DND-41 (cell line): ENCODE measurements around the gene PDIA5.

ENCODE experiments used
- ATAC-seq: fragments of 200-7000 bp; cut with Tn5 transposase; 3 replicates; pipeline ENCODE4 v1.9.1; 2021; ENCODE audit warnings: low read depth; ENCODE audit not compliant: insufficient read depth
- DNase-seq: peaks from one replicate; pipeline ENCODE4 v3.0.0-alpha.2; 2020
- H2AFZ ChIP-seq: 2 replicates; pipeline ENCODE4 v1.6.0; 2012; ENCODE audit warnings: low read depth, low read length
- H3K27ac ChIP-seq: 2 replicates; pipeline ENCODE4 v1.5.1; 2012; ENCODE audit warnings: low read length, inconsistent platforms
- H3K27me3 ChIP-seq: fragments of 200-600 bp; sonication (generic); 2 replicates; pipeline ENCODE4 v1.6.0; 2012; ENCODE audit warnings: low read length, mild to moderate bottlenecking, inconsistent platforms; ENCODE audit not compliant: insufficient read depth, poor library complexity
- H3K36me3 ChIP-seq: 2 replicates; pipeline ENCODE4 v1.5.1; 2012; ENCODE audit warnings: low read length, inconsistent platforms; ENCODE audit not compliant: insufficient read depth
- H3K4me1 ChIP-seq: 2 replicates; pipeline ENCODE4 v1.5.1; 2012; ENCODE audit warnings: mild to moderate bottlenecking, low read length; ENCODE audit not compliant: insufficient read depth
- H3K4me2 ChIP-seq: 2 replicates; pipeline ENCODE4 v1.6.0; 2012; ENCODE audit warnings: mild to moderate bottlenecking, moderate library complexity, low read length, inconsistent platforms; ENCODE audit not compliant: insufficient read depth
- H3K4me3 ChIP-seq, 2 experiments: fragments of 200-600 bp in 1 of 2; shearing (Covaris generic) in 1 of 2; 2 replicates each; pipeline ENCODE4 v1.5.1; 2012 to 2016; ENCODE audit warnings: inconsistent platforms in 2 of 2, low read length in 2 of 2, mild to moderate bottlenecking in 2 of 2, low read depth in 1 of 2, moderate library complexity in 1 of 2
- H3K79me2 ChIP-seq: 2 replicates; pipeline ENCODE4 v1.6.0; 2012; ENCODE audit warnings: low read length, inconsistent platforms; ENCODE audit not compliant: insufficient read depth
- H3K9ac ChIP-seq: 2 replicates; pipeline ENCODE4 v1.6.0; 2012; ENCODE audit warnings: low read depth, mild to moderate bottlenecking, inconsistent platforms, low read length, moderate library complexity
- H3K9me3 ChIP-seq: 2 replicates; pipeline ENCODE4 v1.5.1; 2012; ENCODE audit warnings: low read length, moderate library complexity, mild to moderate bottlenecking, inconsistent platforms; ENCODE audit not compliant: insufficient read depth, severe bottlenecking
- H4K20me1 ChIP-seq: 2 replicates; pipeline ENCODE4 v1.6.0; 2012; ENCODE audit warnings: low read length; ENCODE audit not compliant: insufficient read depth
- CTCF ChIP-seq: IDR thresholded peaks from 2 replicates; pipeline ENCODE4 v1.5.1; 2012; ENCODE audit warnings: borderline replicate concordance, low read length, moderate library complexity, mild to moderate bottlenecking; ENCODE audit not compliant: poor library complexity, severe bottlenecking; ENCODE audit errors: extremely low read depth
- EZH2 ChIP-seq: IDR thresholded peaks from 3 replicates; pipeline ENCODE4 v1.6.1; 2012; ENCODE audit warnings: borderline replicate concordance, low read depth, mild to moderate bottlenecking, moderate library complexity, low read length, inconsistent platforms; ENCODE audit not compliant: severe bottlenecking

Gene PDIA5

GRCh38 chr3:123193448-123194101 is 126.8 kb downstream of the PDIA5 start:
- ATAC-seq (no peak), DNase-seq (no peak)
- H3K4me2 ChIP-seq = no peak overlapping the region
- no peaks in the 10 kb centered on the region for H3K79me2 ChIP-seq
- no peak overlapping the region for H3K4me3 ChIP-seq
- no peaks in the 10 kb centered on the region for H4K20me1 ChIP-seq
- H3K36me3 ChIP-seq = no peaks in the 10 kb centered on the region
- no peaks in the 10 kb centered on the region for H3K9me3 ChIP-seq
- no peak overlapping the region for H3K27ac ChIP-seq
- H3K9ac ChIP-seq = no peak overlapping the region
- no peaks in the 10 kb centered on the region for H3K27me3 ChIP-seq
- TF ChIP-seq CTCF = no peak
- TF ChIP-seq EZH2 = no peak
- H3K4me1 ChIP-seq = no peaks in the 10 kb centered on the region
- H2AFZ ChIP-seq = no peak overlapping the region

- Histone ChIP-seq H3K79me2 (no peaks in the 10 kb centered on the region), H3K4me2 (no peak overlapping the region), H3K27ac (no peak overlapping the region), H2AFZ (no peak overlapping the region), H3K27me3 (no peaks in the 10 kb centered on the region), H3K4me3 (no peak overlapping the region), H4K20me1 (no peaks in the 10 kb centered on the region), H3K9ac (no peak overlapping the region), H3K9me3 (no peaks in the 10 kb centered on the region), H3K36me3 (no peaks in the 10 kb centered on the region), H3K4me1 (no peaks in the 10 kb centered on the region)
- no peak for TF ChIP-seq CTCF
- ATAC-seq (peak; percentile 33; the same call in 1 of the 3 replicates), DNase-seq (no peak)
Measured at GRCh38 chr3:123194552-123194951, 127.7 kb downstream of the PDIA5 start.

GRCh38 chr3:123198372-123198771 is 131.5 kb downstream of the PDIA5 start:
- ATAC-seq (no peak), DNase-seq (no peak)

More at GRCh38 chr3:123198372-123198771, 131.5 kb downstream of the PDIA5 start:
- H3K4me1 ChIP-seq = peaks cover 23% of the 10 kb centered on the region
- H2AFZ ChIP-seq = no peak overlapping the region
- H3K27ac ChIP-seq = no peak overlapping the region
- no peak overlapping the region for H3K9ac ChIP-seq
- no peaks in the 10 kb centered on the region for H3K9me3 ChIP-seq
- no peak overlapping the region for H3K4me3 ChIP-seq
- H4K20me1 ChIP-seq = no peaks in the 10 kb centered on the region
- no peak overlapping the region for H3K4me2 ChIP-seq
- peaks cover 16% of the 10 kb centered on the region for H3K79me2 ChIP-seq
- TF ChIP-seq EZH2 (no peak), CTCF (no peak)
- no peaks in the 10 kb centered on the region for H3K36me3 ChIP-seq
- no peaks in the 10 kb centered on the region for H3K27me3 ChIP-seq
